GM18502 (cell line): ENCODE data around the gene KAT2B.
A peak's percentile ranks its signal among the peaks of the same experiment; 100 is the strongest.

Source experiments
- ATAC-seq: cut with Tn5 transposase; IDR thresholded peaks from one replicate; pipeline ENCODE4 v1.9.1; 2021; ENCODE audit warnings: mild to moderate bottlenecking; ENCODE audit not compliant: unreplicated experiment, poor library complexity

The KAT2B gene

DNA sequence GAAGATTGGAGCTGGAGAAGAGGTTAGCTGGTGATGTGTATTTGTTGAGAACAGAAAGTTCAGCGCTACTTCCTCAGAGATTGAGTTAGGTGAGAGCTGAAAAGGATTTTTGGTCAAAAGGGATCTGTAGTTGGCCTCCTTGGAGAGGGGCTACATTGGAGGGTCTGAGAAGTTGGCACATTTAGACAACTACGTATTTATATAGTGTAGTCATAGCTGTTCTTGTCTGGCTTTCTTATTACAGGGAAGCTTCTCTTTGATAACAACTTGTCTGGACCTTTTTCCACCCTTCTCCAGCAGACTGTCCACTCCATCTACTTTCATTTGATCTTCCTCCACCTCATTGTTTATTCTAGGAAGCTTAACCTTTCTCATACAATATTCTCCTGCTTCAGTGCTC is 43.7 kb downstream of the KAT2B start:
- no peak for ATAC-seq

DNA sequence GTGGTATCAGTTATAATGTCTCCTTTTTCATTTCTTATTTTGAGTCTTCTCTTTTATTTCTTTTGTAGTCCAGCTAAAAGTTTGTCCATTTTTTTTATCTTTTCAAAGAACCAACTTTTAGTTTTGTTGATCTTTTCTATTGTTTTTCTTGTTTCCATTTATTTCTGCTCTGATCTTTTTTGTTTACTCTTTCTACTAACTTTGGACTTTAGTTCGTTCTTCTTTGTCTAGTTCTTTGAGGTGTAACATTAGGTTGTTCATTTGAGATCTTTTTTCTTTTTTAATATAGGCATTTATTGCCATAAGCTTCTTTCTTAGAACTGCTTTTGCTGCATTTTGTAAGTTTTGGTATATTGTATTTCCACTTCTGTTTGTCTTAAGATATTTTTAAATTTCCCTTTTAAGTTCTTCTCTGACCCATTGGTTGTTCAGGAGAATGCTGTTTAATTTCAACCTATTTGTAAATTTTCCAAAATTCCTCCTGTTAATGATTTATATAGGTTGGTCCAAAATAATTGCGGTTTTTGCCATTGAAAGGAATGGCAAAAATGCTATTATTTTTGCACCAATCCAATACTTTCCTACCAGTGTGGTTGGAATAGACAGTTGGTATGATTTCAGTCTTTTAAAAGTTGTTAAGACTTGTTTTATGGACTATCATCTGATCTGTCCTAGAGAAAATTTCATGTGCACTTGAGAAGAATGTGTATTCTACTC is 51.2 kb downstream of the KAT2B start:
- no peak for ATAC-seq

GRCh38 chr3:20095470-20095869 is 55.2 kb downstream of the KAT2B start:
- ATAC-seq, result no peak

DNA sequence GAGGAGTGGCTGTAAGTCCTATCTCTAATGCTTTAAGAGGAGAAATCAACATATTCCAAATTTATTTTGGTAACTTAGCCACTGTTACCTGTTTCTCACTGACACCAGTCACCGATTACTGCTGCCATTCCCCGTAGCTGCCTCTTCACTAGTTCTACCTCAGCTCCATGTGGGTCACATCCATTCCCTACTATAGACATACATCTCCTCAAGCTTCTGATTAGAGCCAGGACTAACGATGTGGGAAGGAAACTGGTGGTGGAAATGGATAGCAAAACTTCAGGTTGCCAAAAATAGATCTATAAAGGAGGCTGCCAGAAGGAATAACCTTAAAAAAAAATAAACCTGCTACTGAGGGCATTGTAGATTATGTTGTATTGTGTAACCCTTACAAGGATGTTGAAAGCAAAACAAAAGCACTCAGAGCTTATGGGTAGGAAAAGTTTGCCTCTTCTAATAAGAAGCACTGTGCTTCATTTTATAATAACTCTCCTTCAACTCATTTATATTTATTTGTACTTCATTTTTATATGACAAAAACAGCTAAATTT is 56.0 kb downstream of the KAT2B start:
- no peak for ATAC-seq

DNA sequence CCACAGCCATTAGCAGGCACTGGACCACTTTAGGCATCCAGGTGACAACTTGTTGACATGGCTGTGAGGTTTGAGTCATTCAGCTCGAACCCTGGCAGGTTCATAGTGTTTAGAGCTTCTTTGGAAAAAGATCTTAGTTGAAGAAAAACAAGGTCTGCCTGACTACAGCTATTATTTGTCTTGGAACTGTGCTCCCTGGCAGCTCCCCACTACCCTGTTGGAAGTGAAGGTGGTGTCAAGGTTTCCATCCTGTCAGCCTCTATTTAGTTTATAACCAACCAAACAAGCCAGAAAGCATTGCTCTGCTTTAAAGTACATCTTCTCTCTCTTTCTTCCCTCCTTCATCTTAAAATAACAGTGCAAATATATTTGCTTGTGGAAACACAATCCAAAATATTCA is 56.8 kb downstream of the KAT2B start:
- ATAC-seq, result no peak

DNA sequence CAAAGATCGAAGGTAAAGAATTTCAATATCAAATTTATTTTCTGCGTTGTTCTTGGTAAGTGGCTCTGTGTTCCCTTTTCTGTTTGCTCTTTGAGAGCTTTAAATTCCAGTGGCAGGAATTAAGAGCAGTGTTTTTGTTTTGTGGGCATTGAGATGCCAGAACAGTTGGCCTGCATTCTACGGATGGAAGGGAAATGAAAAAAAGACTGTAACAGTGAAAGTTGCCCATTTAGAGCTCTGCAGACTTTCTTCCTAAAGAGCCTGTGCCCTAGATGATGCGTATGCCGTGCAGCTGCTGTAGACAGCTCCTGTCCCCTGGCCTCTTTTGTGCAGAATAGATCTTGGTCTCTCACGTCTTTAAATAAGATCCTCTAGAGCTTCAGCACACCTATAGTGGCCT is 58.8 kb downstream of the KAT2B start:
- no peak for ATAC-seq

DNA sequence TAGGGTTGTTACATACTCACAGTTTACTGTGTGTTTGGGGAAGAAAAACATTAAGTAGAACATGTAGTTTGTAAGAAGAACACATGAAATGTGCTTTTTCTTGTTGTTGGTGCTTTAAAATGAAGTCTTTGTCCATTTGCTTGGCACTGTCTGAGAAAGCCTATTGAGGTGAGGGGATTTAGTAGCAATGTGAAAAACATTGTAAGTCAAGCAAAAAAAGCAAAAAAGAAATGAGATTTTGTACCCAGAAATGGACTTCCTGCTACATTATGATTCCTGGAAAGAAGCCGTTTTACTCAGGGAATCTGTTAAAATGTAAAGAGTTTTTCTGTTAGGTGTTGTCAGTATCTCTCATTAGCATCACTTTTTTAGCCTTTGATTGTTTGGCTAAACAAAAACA is 59.9 kb downstream of the KAT2B start:
- no peak for ATAC-seq

DNA sequence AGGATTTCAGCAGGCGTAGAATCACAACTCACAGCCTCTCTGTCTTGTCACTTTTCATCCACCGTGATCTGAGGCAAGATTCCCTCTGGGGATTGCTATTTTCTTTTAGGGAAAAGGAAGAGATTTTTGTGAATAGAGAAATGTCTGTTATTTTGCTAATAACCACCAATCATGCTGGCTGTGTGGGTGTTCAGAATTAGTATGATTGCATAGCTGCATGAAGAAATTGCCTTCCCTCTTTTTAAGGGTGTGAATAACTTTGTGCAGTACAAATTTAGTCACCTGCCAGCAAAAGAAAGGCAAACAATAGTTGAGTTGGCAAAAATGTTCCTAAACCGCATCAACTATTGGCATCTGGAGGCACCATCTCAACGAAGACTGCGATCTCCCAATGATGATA is 60.8 kb downstream of the KAT2B start:
- ATAC-seq, result no peak

DNA sequence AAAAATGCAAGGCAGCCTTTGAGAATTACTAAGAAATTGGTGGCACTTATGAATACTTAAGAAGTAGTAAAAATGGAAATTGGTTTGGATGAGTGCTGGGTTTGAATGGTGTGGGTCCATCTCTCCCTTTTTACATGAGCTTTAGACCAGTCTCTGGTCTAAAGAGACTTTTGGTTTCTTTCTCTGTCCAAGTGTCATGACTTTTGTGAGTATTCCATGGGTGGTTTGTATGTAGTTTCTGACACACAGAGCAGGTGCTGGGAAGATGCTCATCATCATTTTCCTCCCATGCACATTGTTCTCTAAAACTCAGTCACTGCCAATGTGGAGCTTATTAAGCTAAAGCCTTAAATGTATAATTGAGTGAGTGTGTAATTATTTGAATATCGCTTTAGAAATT is 63.5 kb downstream of the KAT2B start:
- peak; percentile 16 for ATAC-seq

- peak; percentile 80 for ATAC-seq
Measured at GRCh38 chr3:20104167-20104661, 64.0 kb downstream of the KAT2B start.

GRCh38 chr3:20105513-20106280 is 65.5 kb downstream of the KAT2B start:
- no peak for ATAC-seq

GRCh38 chr3:20107722-20108121 is 67.5 kb downstream of the KAT2B start:
- ATAC-seq, result no peak

GRCh38 chr3:20108869-20109268 is 68.6 kb downstream of the KAT2B start:
- no peak for ATAC-seq

GRCh38 chr3:20110826-20111225 is 70.6 kb downstream of the KAT2B start:
- no peak for ATAC-seq

- no peak for ATAC-seq
Measured at GRCh38 chr3:20111836-20112235, 71.6 kb downstream of the KAT2B start.

- ATAC-seq, result no peak
Measured at GRCh38 chr3:20121088-20121487, 80.8 kb downstream of the KAT2B start.

- ATAC-seq, result no peak
Measured at GRCh38 chr3:20123131-20123652, 82.9 kb downstream of the KAT2B start.

DNA sequence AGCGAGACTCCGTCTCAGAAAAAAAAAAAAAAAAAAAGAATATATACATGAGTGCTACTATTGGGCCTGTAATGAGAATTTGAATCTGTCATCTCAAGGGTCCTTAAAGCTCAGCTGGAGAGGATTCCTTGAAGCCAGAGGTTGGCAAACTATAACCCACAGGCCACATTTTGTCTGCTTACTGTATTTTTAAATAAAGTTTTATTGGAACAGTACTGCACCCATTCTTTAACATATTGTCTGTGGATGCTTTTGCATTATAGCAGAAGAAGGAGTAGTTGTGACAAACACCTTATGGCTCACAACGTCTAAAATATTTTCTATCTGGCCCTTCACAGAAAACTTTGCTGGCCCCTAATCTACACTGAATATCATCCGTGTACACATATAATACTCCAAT is 85.0 kb downstream of the KAT2B start:
- no peak for ATAC-seq

DNA sequence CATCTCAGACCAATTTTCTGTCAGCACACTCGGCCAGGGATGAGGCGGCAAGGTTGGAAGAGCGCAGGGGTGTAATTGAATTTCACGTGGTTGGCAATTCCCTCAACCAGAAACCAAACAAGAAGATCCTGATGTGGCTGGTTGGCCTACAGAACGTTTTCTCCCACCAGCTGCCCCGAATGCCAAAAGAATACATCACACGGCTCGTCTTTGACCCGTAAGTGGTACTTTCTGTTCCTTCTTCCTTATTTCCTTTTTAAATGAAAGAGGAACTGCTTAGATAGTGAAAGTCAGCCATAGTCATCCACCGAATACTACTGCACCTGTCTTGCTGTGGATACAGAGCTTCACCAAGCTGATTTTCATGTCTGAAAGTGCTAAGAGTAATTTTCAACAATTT is 85.7 kb downstream of the KAT2B start:
- ATAC-seq, result peak; percentile 100

DNA sequence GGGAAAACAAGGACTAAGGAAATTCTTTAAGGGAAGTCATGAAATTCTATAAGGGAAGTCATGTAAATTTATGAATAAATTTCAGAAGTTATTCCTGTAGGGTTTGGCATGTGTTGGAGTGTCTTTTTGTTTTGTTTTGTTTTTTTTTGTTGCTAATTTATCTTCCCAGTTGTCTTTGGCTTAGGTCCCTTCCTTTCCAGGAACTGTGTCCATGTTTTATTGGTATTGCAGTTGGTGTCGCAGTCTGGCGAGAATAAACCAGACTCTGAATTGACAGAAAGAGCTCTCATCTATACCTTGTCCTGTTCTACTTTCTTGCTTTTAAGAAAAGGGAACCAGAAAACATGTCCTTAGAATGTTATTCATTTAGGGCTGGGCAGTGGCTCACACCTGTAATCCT is 88.1 kb downstream of the KAT2B start:
- no peak for ATAC-seq

DNA sequence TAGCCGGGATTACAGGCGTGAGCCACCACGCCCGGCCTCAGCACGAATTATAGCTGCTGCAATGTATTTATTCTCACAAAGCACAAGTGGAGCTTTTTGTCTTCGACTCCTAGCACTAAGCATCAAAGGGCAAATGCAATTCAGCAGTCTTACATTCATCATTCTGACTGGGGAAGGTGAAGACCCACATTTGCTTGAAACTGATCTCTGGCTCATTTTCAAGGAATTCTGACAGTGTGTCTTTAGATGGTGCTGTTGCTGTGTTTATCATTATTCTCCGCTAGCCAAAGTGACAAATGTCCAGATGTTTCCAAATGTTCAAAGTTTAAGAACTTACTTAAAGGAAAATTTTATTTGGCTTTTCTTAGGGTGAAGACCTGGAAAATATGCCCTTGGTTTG is 89.9 kb downstream of the KAT2B start:
- ATAC-seq, result no peak
